Stomach smooth muscle (tissue), 2 donors: Measurements from ENCODE around the gene PARD6A.

Experiments used
- H3K27ac ChIP-seq: one replicate; pipeline ENCODE4 v1.7.0; 2013; ENCODE audit warnings: mild to moderate bottlenecking, low read length, inconsistent platforms
- H3K27me3 ChIP-seq, 2 donors: one replicate each; pipeline ENCODE4 v1.7.0; 2013; ENCODE audit warnings: low read length in 2 of 2; ENCODE audit not compliant: insufficient read depth in 2 of 2, control insufficient read depth in 1 of 2
- H3K36me3 ChIP-seq, 2 donors: one replicate each; pipeline ENCODE4 v1.7.0; 2013; ENCODE audit warnings: low read length in 2 of 2; ENCODE audit not compliant: control insufficient read depth in 2 of 2, insufficient read depth in 2 of 2
- H3K4me1 ChIP-seq: one replicate; pipeline ENCODE4 v1.7.0; 2013; ENCODE audit warnings: low read length; ENCODE audit not compliant: control insufficient read depth, insufficient read depth
- H3K4me3 ChIP-seq, 2 donors: one replicate each; pipeline ENCODE4 v1.7.0; 2013; ENCODE audit warnings: low read length in 2 of 2
- H3K9ac ChIP-seq, 2 donors: one replicate each; pipeline ENCODE4 v1.7.0; 2013; ENCODE audit warnings: low read length in 2 of 2, mild to moderate bottlenecking in 1 of 2
- H3K9me3 ChIP-seq, 2 donors: one replicate each; pipeline ENCODE4 v1.7.0; 2013; ENCODE audit warnings: low read length in 2 of 2; ENCODE audit not compliant: control insufficient read depth in 2 of 2
- donor health status: healthy.
- donor health status: Pancreatic carcinoma.

PARD6A gene

GRCh38 chr16:67667817-67668494 is 7.2 kb downstream of the PARD6A start:
- Histone ChIP-seq H3K4me3 (peak overlapping the region; percentile 50 to 81), H3K27ac (peak overlapping the region; percentile 92), H3K9ac (peak overlapping the region in 1 of 2 donors; percentile 51), H3K27me3 (no peaks in the 10 kb centered on the region), H3K4me1 (peaks cover 28% of the 10 kb centered on the region), H3K36me3 (peaks cover 3 to 12% of the 10 kb centered on the region in 2 donors), H3K9me3 (no peaks in the 10 kb centered on the region)

- no peaks in the 10 kb centered on the region for H3K27me3 ChIP-seq
- H3K9ac ChIP-seq = no peak overlapping the region
- H3K4me3 ChIP-seq = no peak overlapping the region
- peaks cover 35% of the 10 kb centered on the region for H3K4me1 ChIP-seq
- peaks cover 3 to 8% of the 10 kb centered on the region in 2 donors for H3K36me3 ChIP-seq
- H3K9me3 ChIP-seq = no peaks in the 10 kb centered on the region
- H3K27ac ChIP-seq = peak overlapping the region; percentile 92
These were observed 7.9 kb downstream of the PARD6A start for GRCh38 chr16:67668495-67669157.

DNA sequence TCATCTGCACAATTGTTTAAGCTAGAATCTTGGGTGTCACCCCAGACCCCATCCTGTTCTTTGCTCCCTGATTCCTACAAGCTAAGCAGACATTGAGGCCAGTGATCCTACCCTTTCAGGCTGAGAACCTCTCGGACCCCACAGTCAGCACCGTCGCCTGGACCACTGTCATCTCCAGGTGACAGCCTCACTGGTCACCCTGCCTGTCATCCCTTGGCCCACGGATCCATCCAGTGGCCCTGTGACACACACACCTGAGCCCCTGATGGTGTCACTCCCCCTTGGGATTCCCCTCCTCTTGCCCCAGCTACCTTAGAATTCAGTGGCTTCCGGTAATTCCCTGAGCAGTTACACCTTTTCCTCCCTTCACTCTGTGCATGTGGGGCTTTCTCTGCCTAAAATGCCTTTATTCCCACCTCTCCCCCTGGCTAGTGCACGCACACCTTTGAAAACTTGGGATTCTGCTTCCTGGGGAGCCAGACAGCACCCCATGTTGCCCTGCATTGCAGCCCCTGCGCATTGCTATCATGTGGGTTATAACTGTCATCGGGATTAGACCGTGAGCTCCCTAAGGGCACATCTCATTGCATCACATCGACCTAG is 8.8 kb downstream of the PARD6A start:
- Histone ChIP-seq H3K9ac (no peak overlapping the region), H3K4me3 (no peak overlapping the region), H3K27ac (no peak overlapping the region), H3K36me3 (peaks cover 0 to under 1% of the 10 kb centered on the region in 2 donors), H3K27me3 (no peaks in the 10 kb centered on the region), H3K4me1 (peaks cover 41% of the 10 kb centered on the region), H3K9me3 (no peaks in the 10 kb centered on the region)

DNA sequence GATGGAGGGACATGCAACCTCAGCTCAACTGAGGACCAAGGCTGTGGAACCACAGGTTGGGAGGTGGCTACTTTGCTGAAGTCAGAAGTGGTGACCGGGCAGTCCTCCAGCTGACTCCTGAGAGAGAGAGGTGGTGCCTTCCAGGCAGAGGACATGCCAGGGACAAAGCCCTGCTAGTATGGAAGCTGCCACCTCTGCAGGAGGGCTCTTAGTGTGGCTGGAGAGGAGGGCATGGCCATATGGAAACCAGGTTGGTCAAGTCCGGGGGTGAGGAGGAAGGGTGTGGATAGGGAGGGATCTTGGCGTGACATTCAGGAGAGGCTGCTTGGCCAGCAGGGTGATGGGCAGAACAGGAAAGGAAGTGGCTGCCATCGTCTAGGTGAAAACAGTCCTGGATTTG is 11.5 kb downstream of the PARD6A start:
- no peak overlapping the region for H3K4me3 ChIP-seq
- no peak overlapping the region for H3K9ac ChIP-seq
- no peak overlapping the region for H3K27ac ChIP-seq
- H3K36me3 ChIP-seq = peaks cover 0 to 3% of the 10 kb centered on the region in 2 donors
- peaks cover 33% of the 10 kb centered on the region for H3K4me1 ChIP-seq
- no peaks in the 10 kb centered on the region for H3K9me3 ChIP-seq
- no peaks in the 10 kb centered on the region for H3K27me3 ChIP-seq

DNA sequence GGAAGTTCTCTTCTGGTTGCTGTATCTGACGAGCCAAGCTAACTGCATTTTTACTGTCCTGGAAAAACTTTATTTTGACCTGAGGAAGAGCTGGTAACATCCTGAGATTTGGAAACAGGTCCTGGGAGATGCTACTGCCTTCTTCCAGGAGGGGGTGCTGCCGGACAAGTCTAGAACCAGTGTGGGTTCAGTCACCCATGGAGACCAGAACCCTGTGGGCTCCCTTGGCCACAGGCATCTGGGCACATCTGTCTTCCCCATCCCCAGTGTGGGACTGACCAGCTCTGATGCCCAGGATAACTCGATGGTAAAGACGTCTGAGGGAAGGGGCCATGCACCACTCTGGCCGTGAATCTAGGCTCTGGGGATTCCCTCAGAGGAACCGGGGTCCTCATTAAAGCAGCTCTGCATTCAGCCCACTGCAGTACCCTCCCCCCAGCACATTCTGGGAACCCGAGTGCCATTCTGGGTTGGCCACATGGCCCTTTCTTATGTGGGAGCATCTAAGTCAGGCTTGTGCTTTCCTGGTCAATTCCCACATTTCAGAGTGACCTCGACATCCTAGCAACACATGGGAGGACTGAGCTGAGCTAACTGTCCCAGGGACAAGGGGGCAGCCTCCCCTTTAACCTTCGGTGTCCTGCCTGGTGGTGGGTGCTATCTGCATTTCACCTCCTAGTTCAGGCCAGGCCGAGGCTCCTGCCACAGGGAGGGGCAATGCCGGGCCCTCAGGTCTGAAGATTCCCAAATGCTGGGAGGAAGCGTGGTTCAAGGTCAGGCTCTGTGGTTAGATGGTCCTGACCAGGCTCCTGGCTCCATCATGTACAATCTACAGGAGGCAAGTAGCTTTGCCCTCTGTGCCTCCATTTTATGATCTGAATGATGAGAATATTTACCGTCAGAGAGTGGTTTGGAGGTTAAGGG is 12.2 kb downstream of the PARD6A start:
- Histone ChIP-seq H3K9me3 (no peaks in the 10 kb centered on the region), H3K27me3 (no peaks in the 10 kb centered on the region), H3K36me3 (peaks cover 0 to 3% of the 10 kb centered on the region in 2 donors), H3K4me1 (peaks cover 26% of the 10 kb centered on the region), H3K9ac (peak overlapping the region in 1 of 2 donors; percentile 36), H3K4me3 (no peak overlapping the region), H3K27ac (peak overlapping the region; percentile 49)

GRCh38 chr16:67673712-67674580 is 13.2 kb downstream of the PARD6A start:
- no peaks in the 10 kb centered on the region for H3K27me3 ChIP-seq

GRCh38 chr16:67674851-67675578 is 14.3 kb downstream of the PARD6A start:
- no peak overlapping the region for H3K9ac ChIP-seq
- no peak overlapping the region for H3K4me3 ChIP-seq
- H3K4me1 ChIP-seq = peaks cover 27% of the 10 kb centered on the region
- H3K27ac ChIP-seq = no peak overlapping the region
- H3K27me3 ChIP-seq = no peaks in the 10 kb centered on the region
- H3K9me3 ChIP-seq = no peaks in the 10 kb centered on the region
- H3K36me3 ChIP-seq = peaks cover 0 to 3% of the 10 kb centered on the region in 2 donors

More at GRCh38 chr16:67673712-67674580, 13.2 kb downstream of the PARD6A start:
- H3K9me3 ChIP-seq = no peaks in the 10 kb centered on the region
- H3K36me3 ChIP-seq = peaks cover 0 to 3% of the 10 kb centered on the region in 2 donors
- H3K27ac ChIP-seq = peak overlapping the region; percentile 73
- H3K4me3 ChIP-seq = no peak overlapping the region
- peak overlapping the region in 1 of 2 donors; percentile 36 for H3K9ac ChIP-seq
- H3K4me1 ChIP-seq = peaks cover 27% of the 10 kb centered on the region

DNA sequence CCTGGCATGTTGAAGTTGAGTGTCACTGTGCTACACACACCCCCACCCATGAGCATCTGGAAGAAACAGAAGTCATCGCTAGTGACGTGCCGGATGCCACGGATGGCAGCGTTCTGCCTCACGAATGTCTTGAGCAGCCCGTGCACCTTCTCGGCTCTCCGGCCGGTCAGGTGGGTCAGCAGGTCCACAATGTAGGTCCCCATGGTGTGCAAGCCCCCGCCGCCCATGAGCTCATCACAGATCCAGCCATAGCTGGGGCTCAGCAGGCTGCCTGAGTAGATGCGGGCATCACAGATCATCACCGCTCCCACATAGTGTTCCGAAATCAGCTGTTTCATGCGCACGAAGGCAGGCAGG is 14.8 kb downstream of the PARD6A start:
- Histone ChIP-seq H3K4me1 (peaks cover 27% of the 10 kb centered on the region), H3K27ac (no peak overlapping the region), H3K9me3 (no peaks in the 10 kb centered on the region), H3K4me3 (no peak overlapping the region), H3K36me3 (peaks cover 0 to 5% of the 10 kb centered on the region in 2 donors), H3K9ac (no peak overlapping the region), H3K27me3 (no peaks in the 10 kb centered on the region)

DNA sequence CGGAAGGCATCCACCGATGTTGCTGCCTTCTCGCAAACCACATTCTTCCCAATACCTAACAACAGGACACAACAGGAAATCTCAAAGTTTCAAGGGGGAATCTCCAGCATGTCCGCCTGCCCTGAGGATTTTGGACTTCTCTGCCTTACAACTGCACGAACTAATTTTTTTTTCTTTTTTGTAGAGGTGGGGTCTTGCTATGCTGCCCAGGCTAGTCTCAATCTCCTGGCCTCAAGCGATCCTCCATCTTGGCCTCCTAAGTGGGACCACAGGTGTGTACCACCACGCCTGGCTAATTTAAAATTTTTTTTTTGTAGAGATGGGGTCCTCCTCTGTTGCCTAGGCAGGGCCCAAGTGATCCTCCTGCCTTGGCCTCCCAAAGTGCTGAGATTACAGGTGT is 15.2 kb downstream of the PARD6A start:
- H3K4me1 ChIP-seq = peaks cover 27% of the 10 kb centered on the region
- no peak overlapping the region for H3K27ac ChIP-seq
- H3K27me3 ChIP-seq = no peaks in the 10 kb centered on the region
- no peaks in the 10 kb centered on the region for H3K9me3 ChIP-seq
- no peak overlapping the region for H3K9ac ChIP-seq
- no peak overlapping the region for H3K4me3 ChIP-seq
- H3K36me3 ChIP-seq = peaks cover 2 to 7% of the 10 kb centered on the region in 2 donors
